ENCODE results near the gene PODN. TPM values are rescaled to one million over a fixed set of nuclear protein-coding genes. Genes with fewer than 3 reads are reported as not detected.

PODN gene
- total RNA-seq, 1 donor from 2014 or later, result not detected

DNA sequence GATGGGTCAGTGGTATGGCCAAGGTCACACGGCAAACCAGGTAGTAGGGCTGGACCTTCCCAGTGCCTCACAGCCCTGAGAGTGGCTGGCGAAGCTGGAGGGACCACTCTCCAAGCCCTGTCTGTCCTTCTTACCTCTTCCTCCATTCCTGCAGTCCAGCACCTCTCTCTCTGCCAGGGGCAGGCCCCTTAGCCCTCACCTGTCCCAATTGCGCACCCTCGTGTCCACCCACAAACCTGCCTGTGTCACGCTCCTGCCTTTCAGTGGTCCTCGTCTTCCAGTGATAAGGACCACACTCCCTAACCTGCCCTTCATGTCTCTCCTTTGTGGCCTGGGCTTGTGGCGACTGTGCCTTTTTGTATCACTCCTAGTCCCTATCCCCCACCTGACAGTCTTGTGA, 3.4 kb downstream of the PODN start:
- DNase-seq, result no peak
- no peak overlapping the region for H3K27ac Mint-ChIP-seq
- H3K9me3 Mint-ChIP-seq, result no peaks in the 10 kb centered on the region
- intact Hi-C loops (cut with micrococcal nuclease), result no loop called here
- H3K36me3 Mint-ChIP-seq (ENCODE audit: low read depth), result no peaks in the 10 kb centered on the region
- peaks cover 36% of the 10 kb centered on the region for H3K27me3 Mint-ChIP-seq
- H3K4me1 Mint-ChIP-seq, result peaks cover 1% of the 10 kb centered on the region
- no peak overlapping the region for H3K4me3 Mint-ChIP-seq

DNA sequence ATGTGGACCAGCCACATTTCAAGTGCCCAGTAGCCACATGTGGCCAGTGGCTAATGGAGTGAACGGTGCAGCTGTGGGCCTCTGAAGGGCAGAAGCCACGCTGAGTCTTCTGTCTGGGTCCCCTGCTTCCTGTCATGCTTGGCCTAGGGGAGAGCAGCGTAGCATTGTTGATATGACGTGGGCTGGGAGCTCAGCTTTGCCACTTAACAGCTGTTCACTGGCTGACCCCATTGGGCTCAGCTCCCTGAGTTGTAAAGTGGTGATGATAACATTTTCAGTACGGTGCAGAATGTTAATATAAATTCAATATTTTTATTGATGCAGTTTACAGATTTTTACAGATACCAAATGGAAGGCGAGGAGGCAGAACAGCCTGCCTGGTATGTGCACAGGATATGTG, 4.5 kb downstream of the PODN start:
- intact Hi-C loops (cut with micrococcal nuclease), result no loop called here

DNA sequence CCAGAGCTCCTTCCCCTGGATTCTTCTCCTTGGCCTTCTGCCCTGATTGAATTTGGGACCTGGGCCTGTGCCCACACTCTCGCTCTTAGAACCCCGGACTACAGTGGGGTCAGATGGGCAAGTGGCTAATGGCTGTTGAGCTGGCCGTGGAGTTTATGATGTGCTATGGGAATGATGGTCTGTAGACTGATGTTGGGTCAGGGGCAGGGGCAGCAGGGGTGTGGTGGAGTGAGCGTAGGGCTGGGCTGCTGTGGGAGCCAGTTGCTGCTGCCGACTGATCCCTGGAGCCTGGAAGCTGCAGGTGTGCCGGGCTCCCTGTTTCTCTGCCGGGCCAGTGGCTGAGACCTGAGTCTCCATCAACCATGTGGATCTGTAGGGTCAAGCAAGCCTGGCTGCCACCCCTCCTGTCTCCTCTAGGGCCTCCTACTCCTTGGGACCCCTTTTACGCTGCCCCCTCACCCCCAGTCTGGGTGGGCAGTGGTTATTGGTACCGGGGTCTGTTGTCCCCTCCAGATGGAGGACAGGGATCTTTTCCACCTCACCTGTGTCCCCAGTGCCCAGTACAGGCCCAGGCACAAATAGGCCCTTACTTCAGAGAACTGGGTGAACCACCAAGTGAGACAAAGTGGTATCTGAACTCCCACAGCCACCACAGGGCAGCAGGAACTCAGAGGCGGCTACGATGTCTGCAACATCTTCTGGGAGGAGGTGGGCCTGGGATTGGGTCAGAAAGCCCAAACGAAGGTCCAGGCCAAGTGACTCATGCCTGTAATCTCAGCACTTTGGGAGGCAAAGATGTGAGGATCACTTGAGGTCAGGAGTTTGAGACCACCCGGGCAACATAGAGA, 5.1 kb downstream of the PODN start:
- H3K9me3 Mint-ChIP-seq, result no peaks in the 10 kb centered on the region
- no peak overlapping the region for H3K4me3 Mint-ChIP-seq
- H3K36me3 Mint-ChIP-seq (ENCODE audit: low read depth), result no peaks in the 10 kb centered on the region
- DNase-seq, result no peak
- peaks cover 23% of the 10 kb centered on the region for H3K27me3 Mint-ChIP-seq
- peaks cover 1% of the 10 kb centered on the region for H3K4me1 Mint-ChIP-seq
- intact Hi-C loops (cut with micrococcal nuclease), result no loop called here
- no peak overlapping the region for H3K27ac Mint-ChIP-seq

More for the DNA sequence above, 4.5 kb downstream of the PODN start:
- Mint-ChIP-seq H3K27me3 (peaks cover 25% of the 10 kb centered on the region), H3K27ac (no peak overlapping the region), H3K4me3 (no peak overlapping the region), H3K4me1 (peaks cover 1% of the 10 kb centered on the region), H3K36me3 (ENCODE audit: low read depth) (no peaks in the 10 kb centered on the region), H3K9me3 (no peaks in the 10 kb centered on the region)
- no peak for DNase-seq

DNA sequence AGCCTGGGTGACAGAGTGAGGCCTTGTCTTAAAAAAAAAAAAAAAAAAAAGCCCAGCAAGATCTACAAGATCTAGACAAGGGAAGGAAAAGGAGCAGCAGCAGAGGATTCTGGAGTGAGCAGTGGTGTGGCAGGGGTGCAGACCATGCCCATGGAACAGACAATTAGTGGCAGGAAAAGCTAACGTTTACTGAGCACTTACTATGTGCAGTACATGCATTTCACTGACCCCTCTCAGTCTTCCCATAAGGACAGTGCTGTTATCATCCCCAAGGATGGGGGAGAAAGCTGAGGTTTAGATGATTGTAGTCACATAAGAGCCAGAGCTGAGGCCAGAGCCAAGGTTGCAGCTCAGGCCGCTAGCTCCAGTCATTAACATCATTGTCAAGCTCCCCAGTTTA, 5.9 kb downstream of the PODN start:
- intact Hi-C loops (cut with micrococcal nuclease), result no loop called here
- peaks cover 23% of the 10 kb centered on the region for H3K27me3 Mint-ChIP-seq
- peaks cover 1% of the 10 kb centered on the region for H3K4me1 Mint-ChIP-seq
- H3K9me3 Mint-ChIP-seq, result no peaks in the 10 kb centered on the region
- H3K4me3 Mint-ChIP-seq, result no peak overlapping the region
- no peak for DNase-seq
- H3K27ac Mint-ChIP-seq, result no peak overlapping the region
- no peaks in the 10 kb centered on the region for H3K36me3 Mint-ChIP-seq (ENCODE audit: low read depth)

DNA sequence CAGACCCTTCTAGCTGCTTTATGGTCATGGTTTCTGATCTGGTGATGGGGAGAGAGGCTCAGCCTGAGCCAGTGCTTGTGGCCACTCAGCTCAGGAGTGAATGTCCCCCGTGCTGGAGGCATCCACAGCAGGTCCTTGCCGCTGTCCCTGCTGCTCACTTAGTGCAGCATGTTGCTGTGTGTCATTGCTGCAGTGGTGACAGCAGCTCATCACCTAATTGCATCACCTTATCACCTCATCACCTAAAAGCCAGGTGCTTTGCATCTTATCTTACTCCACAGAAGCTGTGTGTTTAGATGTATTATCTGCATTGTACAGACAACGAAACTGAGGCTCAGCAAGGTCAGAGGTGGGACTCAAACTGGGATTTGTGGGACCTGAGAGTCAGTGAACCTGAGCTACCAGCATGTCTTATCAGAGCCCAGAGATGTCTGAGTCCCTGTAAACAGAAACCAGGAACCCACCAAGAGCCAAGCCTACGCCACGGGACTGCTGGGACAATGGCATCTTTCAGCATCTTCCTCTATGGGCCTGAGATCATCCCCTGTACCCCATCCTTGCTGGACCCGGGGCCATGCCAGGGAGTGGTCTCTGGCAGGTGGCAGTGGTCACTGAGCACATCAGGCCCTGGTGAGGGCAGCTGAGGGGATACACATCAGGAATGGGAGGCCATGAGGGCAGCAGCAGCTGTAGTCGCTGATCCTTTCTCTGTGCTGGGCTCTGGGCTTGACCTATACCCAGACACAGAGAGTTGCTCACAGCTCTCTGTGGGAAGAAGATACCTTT, 6.5 kb downstream of the PODN start:
- Mint-ChIP-seq H3K4me1 (no peaks in the 10 kb centered on the region), H3K4me3 (no peak overlapping the region), H3K36me3 (ENCODE audit: low read depth) (no peaks in the 10 kb centered on the region), H3K9me3 (no peaks in the 10 kb centered on the region), H3K27me3 (peaks cover 17% of the 10 kb centered on the region), H3K27ac (no peak overlapping the region)
- intact Hi-C loops (cut with micrococcal nuclease), result no loop called here
- no peak for DNase-seq

DNA sequence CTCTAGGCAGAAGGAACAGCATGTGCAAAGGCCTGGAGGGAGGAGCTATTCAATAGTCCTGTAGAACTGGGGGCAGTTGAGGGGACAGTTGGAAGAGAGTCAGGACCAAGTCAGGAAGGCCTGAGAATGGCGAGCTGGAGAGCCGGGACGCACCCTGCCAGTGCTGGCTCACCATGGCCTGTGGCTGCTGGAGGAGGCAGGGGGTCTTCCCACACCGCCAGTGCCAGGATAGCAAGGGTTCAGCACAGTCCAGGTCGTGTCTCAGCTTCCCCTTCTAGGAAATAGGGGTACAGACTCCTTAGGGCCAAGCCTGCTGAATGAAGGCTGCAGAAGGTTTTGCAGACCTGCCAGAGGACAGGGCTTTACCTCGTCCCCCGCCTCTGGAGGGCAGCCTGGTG, 7.3 kb downstream of the PODN start:
- DNase-seq, result no peak
- Mint-ChIP-seq H3K9me3 (no peaks in the 10 kb centered on the region), H3K27me3 (peaks cover 11% of the 10 kb centered on the region), H3K27ac (no peak overlapping the region), H3K4me1 (no peaks in the 10 kb centered on the region), H3K36me3 (ENCODE audit: low read depth) (no peaks in the 10 kb centered on the region), H3K4me3 (no peak overlapping the region)
- intact Hi-C loops (cut with micrococcal nuclease), result no loop called here

DNA sequence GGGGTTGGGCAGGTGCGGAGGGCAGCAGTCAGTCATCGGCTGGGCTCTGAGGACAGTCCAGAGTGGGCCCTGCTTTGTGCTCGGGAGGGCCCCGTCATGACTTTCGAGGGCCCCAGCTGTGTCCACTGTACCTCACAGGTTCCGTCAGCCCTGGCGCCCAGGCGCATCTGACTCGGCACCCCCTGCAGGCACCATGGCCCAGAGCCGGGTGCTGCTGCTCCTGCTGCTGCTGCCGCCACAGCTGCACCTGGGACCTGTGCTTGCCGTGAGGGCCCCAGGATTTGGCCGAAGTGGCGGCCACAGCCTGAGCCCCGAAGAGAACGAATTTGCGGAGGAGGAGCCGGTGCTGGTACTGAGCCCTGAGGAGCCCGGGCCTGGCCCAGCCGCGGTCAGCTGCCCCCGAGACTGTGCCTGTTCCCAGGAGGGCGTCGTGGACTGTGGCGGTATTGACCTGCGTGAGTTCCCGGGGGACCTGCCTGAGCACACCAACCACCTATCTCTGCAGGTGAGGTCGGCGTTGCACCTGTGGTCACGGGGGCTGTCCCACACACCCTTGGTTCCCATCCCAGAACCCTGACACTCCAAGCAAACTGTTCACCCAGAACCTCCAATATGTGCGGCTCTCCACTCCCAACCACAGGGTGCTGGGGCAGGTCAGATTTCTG, 7.8 kb downstream of the PODN start:
- Mint-ChIP-seq H3K27me3 (peaks cover 6% of the 10 kb centered on the region), H3K36me3 (ENCODE audit: low read depth) (no peaks in the 10 kb centered on the region), H3K4me1 (no peaks in the 10 kb centered on the region), H3K4me3 (no peak overlapping the region), H3K9me3 (no peaks in the 10 kb centered on the region), H3K27ac (no peak overlapping the region)
- intact Hi-C loops (cut with micrococcal nuclease), result no loop called here
- no peak for DNase-seq

DNA sequence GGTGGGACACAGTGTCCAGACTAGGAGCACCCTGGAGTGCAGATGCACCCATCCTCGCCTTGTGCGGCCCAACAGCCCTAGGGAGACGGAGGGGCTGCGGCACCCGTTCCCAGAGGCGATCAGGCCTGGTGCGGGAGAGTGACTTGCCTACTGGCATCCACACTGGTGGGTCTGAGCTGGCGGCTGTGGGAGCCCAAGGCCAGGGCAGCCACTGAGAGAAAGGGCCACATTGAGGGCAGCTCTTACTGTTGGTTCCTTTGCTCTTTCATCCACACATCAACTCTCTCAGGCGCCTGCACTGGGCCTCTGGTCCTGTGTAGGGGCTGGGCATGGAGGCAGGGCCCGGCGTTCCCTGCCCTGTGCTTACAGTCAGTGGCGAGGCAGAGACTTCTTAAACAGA, 8.6 kb downstream of the PODN start:
- Mint-ChIP-seq H3K4me3 (no peak overlapping the region), H3K36me3 (ENCODE audit: low read depth) (no peaks in the 10 kb centered on the region), H3K27ac (no peak overlapping the region), H3K4me1 (no peaks in the 10 kb centered on the region), H3K9me3 (no peaks in the 10 kb centered on the region), H3K27me3 (peaks cover 1% of the 10 kb centered on the region)
- DNase-seq, result no peak
- intact Hi-C loops (cut with micrococcal nuclease), result no loop called here

DNA sequence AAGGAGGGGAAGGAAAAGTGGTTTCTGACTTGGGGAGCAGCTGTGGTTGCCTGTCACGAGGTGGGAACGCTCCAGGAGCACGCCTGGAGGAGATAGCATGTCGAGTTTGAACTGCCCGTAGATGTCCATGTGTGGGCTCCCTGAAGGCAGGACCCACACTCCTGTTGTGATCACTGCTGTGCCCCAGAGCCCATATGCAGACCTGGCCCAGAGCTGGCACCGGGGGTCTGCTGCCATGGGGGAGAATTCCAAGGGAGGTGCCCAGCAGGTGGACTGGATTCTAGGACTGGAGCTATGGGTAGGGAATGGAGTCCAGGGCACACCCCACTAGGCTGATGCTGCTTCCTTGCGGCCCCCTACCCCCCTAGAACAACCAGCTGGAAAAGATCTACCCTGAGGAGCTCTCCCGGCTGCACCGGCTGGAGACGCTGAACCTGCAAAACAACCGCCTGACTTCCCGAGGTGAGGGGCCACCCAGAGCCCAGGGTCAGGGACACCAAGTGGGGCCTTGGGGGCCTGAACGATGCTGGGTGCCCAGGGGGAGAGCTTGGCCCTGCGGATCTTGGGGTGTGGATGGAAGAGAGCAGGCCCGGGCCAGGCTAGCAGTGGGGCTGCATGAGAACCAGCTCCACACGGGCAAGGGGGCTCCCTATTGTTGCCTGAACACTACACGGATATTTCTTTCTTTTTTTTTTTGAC, 9.3 kb downstream of the PODN start:
- intact Hi-C loops (cut with micrococcal nuclease), result no loop called here
- Mint-ChIP-seq H3K4me1 (no peaks in the 10 kb centered on the region), H3K9me3 (no peaks in the 10 kb centered on the region), H3K27ac (no peak overlapping the region), H3K36me3 (ENCODE audit: low read depth) (no peaks in the 10 kb centered on the region), H3K4me3 (no peak overlapping the region), H3K27me3 (no peaks in the 10 kb centered on the region)
- DNase-seq, result no peak

DNA sequence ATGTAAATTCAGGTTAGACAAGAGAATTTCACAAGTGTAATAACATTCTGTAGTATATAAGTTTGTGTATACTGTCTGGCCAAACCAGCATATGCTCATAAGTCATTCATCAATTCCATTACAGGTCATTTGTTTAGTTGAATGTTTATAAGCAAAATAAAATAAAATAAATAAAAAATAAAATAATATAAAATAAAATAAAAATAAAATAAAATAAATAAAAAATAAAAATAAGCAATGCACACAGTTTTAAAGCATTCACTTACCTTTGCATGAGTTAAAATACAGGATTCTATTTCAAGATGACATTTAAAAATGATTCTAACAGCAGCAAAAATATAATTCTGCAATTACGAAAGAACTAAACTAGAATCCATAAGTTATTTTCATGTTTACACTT, 9.9 kb downstream of the PODN start:
- Mint-ChIP-seq H3K9me3 (no peaks in the 10 kb centered on the region), H3K27me3 (no peaks in the 10 kb centered on the region), H3K36me3 (ENCODE audit: low read depth) (no peaks in the 10 kb centered on the region), H3K4me3 (no peak overlapping the region), H3K27ac (no peak overlapping the region), H3K4me1 (no peaks in the 10 kb centered on the region)
- intact Hi-C loops (cut with micrococcal nuclease), result no loop called here
- DNase-seq, result no peak

DNA sequence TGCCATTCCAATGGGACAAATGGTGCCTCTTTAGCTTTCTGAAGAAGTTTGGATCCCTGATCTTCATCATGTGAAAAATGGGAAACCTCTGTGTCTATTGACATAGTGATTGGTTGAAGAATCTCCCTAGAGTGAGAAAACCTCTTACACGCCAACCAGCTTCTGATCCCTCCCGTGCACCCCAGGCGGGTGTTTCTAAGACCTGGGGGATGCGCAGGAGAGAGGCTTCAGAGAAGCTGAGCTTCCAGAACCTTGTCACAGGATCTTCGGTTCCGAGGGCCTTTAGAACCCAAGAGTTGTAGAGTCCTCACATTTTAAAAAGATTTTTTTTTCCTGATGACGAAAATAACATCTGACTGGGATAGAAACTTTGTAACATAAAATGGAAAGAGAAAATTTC, 11.3 kb downstream of the PODN start:
- Mint-ChIP-seq H3K9me3 (no peaks in the 10 kb centered on the region), H3K4me3 (no peak overlapping the region), H3K27me3 (no peaks in the 10 kb centered on the region), H3K36me3 (ENCODE audit: low read depth) (no peaks in the 10 kb centered on the region), H3K4me1 (no peaks in the 10 kb centered on the region), H3K27ac (no peak overlapping the region)
- DNase-seq, result no peak
- intact Hi-C loops (cut with micrococcal nuclease), result no loop called here

DNA sequence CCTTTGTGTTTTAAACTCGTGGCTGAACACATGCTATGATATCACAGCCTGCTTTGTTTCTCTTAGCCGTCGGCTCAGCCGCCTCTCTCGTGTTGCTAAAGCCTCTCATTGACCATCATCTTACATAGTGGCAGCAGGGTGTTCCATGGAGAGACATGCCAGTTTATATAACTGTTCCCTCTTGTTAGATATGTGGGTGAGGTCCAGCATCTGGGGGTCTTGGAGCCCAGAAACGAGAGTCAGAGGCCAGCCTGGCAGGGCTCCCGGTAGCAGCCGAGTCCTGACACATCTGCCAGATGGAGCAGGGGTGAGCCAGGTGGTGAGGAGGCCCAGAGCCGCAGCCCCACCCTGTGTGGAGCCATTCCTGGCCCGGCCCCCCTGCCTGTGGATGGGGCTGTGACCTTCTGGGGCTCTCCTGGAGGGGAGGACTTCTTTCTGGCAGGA, 11.9 kb downstream of the PODN start:
- no peak for DNase-seq
- no peak overlapping the region for H3K4me3 Mint-ChIP-seq
- no peaks in the 10 kb centered on the region for H3K4me1 Mint-ChIP-seq
- H3K9me3 Mint-ChIP-seq, result no peaks in the 10 kb centered on the region
- no peak overlapping the region for H3K27ac Mint-ChIP-seq
- H3K36me3 Mint-ChIP-seq (ENCODE audit: low read depth), result no peaks in the 10 kb centered on the region
- intact Hi-C loops (cut with micrococcal nuclease), result no loop called here
- H3K27me3 Mint-ChIP-seq, result no peaks in the 10 kb centered on the region

DNA sequence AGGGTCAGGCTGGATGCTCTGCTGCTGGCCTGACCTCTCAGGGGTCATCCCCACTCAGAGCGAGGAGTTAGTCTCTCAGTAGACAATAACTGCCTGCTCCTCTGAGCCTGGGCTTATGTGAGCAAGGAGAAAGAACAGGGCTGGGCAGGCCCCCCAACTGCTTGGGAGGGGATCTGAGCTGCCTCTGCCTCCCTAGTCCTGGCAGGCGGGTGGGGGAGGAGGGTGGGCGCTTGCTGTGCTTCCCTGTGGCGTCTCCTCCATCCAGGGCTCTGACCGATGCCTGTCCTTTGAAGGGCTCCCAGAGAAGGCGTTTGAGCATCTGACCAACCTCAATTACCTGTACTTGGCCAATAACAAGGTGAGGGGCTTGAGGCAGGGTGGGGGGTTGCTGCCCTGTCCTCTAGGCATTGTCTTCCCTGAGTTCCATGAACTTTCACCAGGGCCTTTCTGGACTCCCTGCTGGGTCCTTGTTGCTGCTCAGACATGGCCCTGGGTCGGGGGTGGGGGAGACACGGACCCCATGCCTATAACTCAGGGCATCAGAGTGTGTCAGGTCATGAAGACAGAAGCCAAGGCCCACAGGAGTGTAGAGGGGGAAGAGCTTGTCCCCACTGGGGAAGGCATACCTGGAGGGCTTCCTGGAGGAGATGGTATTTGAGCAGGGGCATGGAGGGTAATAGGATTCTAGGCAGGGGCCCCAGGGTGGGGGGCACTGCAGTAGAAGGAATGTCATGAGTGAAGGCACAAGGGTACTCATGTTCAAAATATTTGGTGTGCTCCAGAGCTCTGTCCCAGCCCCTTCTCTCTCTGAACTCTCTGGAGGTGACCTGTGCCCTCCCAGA, 12.5 kb downstream of the PODN start:
- no peaks in the 10 kb centered on the region for H3K9me3 Mint-ChIP-seq
- intact Hi-C loops (cut with micrococcal nuclease), result no loop called here
- H3K36me3 Mint-ChIP-seq (ENCODE audit: low read depth), result no peaks in the 10 kb centered on the region
- no peaks in the 10 kb centered on the region for H3K27me3 Mint-ChIP-seq
- H3K4me3 Mint-ChIP-seq, result no peak overlapping the region
- DNase-seq, result no peak
- no peak overlapping the region for H3K27ac Mint-ChIP-seq
- no peaks in the 10 kb centered on the region for H3K4me1 Mint-ChIP-seq
